Fibroblast of upper back skin (primary cell): ENCODE data around the gene CFAP74.

Experiments
- DNase-seq: peaks from one replicate; pipeline ENCODE4 v3.0.0-alpha.2; 2013

CFAP74 gene

GRCh38 chr1:2039251-2039650, 35.7 kb upstream of the CFAP74 start:
- DNase-seq: no peak

DNA sequence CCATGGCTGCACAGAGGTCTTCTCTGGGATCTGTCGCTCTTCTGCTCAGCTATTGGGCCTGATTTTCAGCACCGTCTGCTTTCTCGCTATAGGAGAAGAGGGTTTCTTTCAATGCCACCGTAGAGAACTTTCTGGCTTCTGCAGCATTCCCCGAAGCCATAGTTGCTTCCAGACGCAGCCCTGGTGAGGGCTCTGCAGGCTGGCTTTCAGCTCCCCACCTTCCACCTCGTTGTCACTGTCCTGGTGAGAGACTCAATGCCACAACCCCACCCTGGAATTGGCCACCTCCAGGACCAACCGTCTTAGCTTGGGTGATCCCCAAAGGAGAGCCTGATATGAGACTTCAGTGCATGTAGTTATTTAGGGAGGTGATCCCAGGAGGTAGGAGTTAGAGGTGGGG, 34.6 kb upstream of the CFAP74 start:
- no peak for DNase-seq

DNA sequence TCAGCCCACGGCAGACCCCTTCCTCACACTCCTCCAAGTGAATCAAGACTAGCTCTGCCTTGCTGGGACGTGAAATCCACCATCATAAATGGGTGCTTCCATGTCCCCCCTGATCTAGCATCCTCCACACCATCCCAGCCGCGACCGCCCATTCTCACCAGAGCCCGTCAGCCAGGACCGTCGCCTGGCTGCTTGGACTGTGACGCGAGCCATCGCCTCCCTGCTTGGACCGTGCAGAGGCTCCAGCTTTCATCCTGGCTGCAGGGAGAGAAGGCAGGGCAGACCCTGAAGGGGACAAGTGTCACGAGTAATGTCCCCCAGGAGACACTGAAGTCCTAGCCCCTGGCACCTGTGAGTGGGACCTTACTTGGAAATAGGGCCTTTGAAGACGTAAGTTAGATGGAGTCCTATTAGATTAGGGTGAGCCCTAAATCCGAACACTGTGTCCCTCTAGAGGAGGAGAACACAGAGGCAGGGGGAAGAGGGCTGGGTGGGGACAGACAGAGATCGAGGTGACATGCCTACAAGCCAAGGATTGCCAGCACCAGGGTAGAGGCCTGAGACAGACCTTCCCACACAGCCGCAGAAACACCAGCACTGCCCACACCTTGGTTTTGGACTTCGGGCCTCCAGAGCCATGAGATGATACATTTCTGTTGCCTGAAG, 33.9 kb upstream of the CFAP74 start:
- no peak for DNase-seq

DNA sequence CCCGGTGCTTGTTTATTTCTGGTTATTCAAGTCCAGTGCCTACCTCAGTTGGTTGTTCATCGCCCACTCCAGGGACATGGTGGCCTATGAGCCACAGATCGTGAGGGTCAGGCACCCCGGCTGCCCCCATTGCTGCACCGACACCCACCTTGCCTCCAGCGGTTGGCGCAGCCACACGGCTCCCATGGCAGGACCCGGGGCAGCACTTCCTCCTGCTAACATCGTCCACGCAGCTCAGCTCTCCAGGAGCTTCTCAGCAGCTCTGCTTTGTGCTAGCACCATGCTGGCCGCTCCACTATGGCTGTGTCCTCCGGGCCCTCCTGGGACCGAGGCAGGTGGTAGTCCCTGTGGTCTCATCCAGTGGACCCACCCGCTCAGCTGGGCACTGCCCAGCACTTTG, 32.7 kb upstream of the CFAP74 start:
- no peak for DNase-seq

DNA sequence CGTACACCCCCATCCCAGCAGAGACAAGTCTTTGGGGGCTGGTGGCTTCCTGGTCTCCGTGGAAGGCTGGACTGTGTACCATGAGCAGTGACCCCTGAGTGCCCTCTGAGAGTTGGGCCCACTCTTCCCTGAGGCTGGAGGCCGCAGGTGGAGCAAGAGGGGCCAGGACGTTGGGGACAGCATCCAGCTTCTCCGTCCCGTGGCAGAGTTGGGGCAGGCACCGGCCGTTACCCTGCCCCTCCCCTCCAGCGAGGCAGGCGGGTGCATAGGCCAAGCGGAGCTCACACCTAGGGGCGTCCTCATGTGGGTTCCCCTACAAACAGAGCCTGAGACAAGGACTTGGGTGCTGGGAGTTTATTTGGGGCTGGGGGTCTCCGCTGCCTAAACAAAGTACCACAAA, 29.6 kb upstream of the CFAP74 start:
- DNase-seq: no peak

DNA sequence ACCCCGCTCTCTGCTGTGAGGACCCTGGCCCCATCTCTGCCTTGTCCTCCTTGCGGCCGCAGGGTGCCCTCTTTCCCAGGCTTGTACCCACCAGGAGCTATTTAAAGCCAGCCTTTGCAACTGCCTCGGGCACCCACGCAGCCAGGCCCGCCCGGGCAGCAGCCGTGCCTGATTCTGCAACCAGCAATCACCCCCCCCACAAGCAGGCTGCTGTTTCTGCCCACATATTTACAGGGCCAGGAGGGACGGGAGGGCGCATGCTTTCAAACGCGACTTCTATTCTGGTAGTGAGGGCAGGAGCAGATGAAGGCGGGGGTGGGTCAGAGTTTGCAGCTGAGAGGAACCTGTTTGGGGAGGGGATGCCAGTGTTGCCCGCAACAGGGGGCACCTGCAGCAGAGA, 29.2 kb upstream of the CFAP74 start:
- no peak for DNase-seq

GRCh38 chr1:2031546-2032540, 28.3 kb upstream of the CFAP74 start:
- no peak for DNase-seq

DNA sequence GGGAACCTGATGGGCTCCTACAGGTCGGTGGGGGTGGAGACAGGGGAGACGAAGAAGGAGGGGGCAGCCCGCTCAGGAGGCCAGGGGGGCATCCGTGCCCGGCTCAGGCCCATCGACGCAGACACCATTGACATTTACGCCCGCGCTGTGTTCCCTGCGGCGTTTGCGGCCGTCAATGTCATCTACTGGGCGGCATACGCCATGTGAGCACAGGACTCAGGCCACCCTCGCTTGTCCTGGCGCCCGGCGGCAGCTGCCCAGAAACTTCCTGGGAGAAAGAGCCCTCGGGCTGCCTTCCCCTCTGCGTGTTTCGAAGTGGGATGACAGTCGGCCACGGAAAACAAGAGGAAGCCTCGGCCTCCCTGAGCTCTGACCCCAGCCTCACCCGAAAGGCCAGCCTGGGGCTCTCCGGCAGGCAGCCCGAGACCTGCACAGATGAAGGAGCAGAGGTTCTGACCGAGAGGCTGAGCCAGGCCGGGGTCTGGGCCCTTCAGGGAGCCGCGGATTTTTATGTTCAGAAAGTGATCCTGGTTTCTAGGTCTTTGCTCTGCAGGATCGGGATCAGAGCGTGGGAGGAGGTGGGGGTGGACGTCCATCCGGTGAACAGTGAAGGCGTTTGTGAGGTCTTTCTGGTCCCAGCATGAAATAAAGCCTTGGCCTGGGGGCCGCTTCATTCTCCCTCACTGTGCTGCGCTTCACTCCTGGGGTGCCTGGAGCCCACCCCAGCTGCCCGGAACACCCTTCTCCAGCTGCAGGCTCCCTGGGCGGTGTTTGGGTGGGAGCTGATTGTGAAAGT, 26.7 kb upstream of the CFAP74 start:
- DNase-seq: no peak

GRCh38 chr1:2029561-2029960, 26.0 kb upstream of the CFAP74 start:
- DNase-seq: no peak

DNA sequence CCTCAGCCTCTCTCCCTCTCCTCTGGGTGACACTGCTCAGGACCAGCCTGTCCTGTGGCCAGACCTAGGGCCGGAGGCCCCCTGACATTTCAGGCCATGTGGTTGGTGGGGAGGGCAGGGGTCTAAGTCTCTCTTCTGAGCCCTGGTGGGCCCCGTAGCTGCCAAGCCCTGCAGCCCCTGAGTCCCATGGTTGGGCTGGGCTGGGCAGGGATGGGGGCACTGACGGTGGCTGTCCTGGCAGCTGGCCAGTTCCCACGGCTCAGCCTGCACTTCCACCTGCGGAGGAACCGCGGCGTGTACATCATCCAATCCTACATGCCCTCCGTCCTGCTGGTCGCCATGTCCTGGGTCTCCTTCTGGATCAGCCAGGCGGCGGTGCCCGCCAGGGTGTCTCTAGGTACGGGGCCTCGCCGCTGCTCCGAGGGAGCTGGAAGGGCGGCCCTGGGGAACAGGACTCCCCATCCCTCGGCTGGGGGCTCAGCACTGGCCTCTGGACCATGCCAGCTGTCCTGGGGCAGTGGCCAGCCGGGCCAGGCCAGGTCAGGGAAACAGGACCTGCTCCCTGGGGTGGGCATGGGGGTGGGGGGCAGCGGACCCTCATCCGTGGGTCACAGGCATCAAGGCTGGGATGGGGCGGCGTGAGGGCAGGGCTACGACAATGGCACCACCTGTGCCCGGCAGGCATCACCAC, 25.4 kb upstream of the CFAP74 start:
- no peak for DNase-seq

DNA sequence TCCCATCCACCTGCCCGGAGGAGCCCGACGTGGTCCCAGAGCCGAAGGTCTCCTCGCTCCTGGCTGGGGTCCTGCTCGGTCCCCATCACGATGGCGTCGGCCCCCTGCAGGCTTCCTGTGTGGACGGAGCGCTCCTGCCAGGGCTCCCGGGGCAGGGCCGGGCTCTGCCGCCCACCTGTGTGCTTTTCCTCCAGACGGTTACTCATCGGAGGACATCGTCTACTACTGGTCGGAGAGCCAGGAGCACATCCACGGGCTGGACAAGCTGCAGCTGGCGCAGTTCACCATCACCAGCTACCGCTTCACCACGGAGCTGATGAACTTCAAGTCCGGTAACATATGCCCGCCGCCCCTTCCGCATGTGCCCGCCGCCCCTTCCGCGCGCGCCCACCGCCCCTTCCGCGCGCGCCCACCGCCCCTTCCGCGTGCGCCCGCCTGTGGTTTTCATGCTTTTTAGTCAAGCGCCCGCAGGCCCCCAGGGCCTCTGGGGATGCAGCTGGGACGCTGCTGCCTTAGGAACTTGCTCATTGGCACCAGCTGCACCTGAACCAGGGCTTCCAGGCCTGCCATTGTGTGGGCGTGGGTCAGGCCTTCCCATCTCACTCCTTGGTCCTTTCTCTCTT, 24.5 kb upstream of the CFAP74 start:
- no peak for DNase-seq

- no peak for DNase-seq
These were observed 21.9 kb upstream of the CFAP74 start for GRCh38 chr1:2025491-2025981.

DNA sequence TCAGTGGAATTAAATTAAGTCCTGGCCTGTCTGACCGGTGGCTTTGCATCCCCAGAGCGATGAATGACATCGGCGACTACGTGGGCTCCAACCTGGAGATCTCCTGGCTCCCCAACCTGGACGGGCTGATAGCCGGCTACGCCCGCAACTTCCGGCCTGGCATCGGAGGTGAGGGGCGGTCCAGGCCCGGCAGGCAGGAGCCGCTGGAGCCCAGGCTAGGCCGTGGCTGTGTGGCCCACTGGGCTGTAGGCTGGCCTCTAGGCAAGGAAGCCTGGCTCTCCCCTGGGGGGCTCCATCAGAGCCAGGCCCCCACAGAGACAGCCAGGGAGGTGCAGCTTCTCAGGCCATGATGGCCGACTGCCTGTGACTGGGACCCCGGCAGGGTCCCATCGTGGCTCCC, 21.3 kb upstream of the CFAP74 start:
- no peak for DNase-seq

GRCh38 chr1:2024451-2024850, 20.9 kb upstream of the CFAP74 start:
- DNase-seq: no peak

- no peak for DNase-seq
These were observed 19.6 kb upstream of the CFAP74 start for GRCh38 chr1:2023187-2023586.

GRCh38 chr1:2022063-2022770, 18.6 kb upstream of the CFAP74 start:
- DNase-seq: no peak

DNA sequence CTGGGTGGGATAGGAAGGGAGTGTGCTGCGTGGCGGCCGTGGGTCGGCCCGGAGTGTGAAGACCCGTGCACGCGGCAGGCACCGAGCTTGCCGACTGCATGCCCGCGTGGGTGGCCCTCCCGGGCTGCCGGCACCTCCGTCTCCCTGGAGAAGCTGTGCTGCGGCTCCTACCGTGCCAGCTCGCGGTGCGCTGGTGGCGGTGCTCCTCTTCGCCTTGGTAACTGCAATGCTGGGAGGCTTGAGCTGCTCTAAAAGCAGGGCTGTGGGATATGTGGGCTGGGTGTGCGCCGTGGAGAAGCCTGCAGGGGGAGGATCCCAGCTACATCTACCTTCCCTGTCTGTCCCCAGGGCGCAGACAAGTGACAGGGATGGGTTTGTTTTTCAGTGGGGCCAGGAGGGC, 18.0 kb upstream of the CFAP74 start:
- DNase-seq: no peak

- DNase-seq: no peak
These were observed 16.7 kb upstream of the CFAP74 start for GRCh38 chr1:2020310-2020655.

GRCh38 chr1:2019571-2020309, 16.2 kb upstream of the CFAP74 start:
- DNase-seq: no peak

DNA sequence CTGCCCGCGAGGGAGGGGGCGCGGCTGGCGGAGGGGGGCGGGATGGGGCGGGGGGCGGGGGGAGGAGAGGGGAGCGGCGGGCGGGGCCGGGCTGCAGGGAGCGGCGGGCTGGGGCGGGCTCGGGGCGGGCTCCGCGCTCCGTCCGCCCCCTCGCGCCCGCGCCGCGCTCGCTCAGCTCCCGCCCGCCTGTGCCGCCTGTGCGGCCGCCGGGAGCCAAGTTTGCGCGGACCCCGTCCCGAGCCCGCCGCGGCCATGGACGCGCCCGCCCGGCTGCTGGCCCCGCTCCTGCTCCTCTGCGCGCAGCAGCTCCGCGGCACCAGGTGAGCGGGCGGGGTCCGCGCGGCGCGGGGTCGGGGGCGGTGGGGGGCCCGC, 15.6 kb upstream of the CFAP74 start, which contains the start of gene GABRD:
TSS of gene GABRD (plus strand) at position 174 of the 372 bp plus-strand sequence. CDS start at position 253, 79 bp downstream.
- no peak for DNase-seq
